SKM-1 treated with dmso at 0.1 percent for 144 hours (cell line): ENCODE results near the gene NUBP2.

ENCODE experiments used
- DNase-seq: peaks from one replicate; lab custom pipeline; 2025; ENCODE audit not compliant: unreplicated experiment; lab: John Stamatoyannopoulos, UW

The NUBP2 gene

GRCh38 chr16:1781758-1782407, 877 bp upstream of the NUBP2 start:
- no peak for DNase-seq

- no peak for DNase-seq
Measured at GRCh38 chr16:1784977-1785845, 2.5 kb downstream of the NUBP2 start.

DNA sequence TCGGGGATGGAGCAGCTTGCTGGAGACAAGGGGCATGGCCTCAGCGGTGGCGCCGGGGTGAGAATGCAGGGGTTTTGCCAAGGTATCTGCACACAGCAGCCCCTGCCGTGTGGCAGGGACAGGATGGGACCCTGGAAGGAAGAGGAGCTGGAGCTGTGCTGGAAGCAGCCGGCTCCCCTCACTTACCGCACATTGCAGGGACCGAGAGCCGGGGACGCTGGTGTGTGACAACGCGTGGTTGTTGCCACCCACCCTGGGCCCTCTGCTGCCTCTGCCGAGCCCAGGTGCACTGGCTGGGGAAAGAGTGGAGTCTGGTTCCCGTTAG, 3.0 kb downstream of the NUBP2 start:
- no peak for DNase-seq

DNA sequence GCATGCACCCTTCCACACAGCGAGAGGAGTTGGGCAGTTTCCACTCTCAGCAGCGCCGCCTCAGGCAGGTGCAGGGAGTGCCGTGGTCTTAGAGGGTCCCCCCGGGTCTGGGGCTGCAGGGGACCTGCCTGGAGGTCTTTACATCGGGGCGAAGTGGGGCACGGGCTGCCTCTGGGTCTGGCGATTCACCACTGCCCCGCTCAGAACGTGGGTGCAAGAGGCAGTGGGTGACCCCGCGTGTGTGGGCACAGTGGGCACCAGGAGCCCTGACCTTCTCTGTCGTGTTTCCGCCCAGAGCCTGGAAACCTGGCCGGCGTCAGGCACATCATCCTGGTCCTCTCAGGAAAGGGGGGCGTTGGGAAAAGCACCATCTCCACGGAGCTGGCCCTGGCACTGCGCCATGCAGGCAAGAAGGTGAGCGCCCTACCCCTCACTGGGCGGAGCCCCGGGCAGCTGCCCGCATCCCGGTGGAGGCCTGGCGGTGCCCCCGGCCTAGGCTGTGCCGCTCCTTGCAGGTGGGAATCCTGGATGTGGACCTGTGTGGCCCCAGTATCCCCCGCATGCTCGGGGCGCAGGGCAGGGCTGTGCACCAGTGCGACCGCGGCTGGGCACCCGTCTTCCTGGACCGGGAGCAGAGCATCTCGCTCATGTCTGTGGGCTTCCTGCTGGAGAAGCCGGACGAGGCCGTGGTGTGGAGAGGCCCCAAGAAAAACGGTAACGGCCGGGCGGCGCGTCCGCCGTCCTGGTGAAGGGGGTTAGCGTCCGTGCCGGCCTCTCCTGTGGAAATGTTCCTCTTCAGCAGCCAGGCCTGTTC, 3.7 kb downstream of the NUBP2 start:
- no peak for DNase-seq

DNA sequence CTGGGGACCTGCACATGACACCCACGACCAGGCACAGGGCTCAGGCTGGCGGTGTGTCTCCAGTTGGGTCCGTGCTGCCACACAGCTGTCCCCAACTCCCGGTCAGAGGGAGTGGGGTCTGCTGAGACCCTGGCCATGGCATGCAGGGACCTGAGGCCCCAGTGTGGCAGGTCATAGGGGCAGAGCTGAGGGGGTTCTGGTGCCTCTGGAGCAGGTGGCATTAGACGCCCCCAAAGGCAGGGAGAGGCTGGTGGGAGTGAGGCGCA, 4.2 kb downstream of the NUBP2 start:
- no peak for DNase-seq

DNA sequence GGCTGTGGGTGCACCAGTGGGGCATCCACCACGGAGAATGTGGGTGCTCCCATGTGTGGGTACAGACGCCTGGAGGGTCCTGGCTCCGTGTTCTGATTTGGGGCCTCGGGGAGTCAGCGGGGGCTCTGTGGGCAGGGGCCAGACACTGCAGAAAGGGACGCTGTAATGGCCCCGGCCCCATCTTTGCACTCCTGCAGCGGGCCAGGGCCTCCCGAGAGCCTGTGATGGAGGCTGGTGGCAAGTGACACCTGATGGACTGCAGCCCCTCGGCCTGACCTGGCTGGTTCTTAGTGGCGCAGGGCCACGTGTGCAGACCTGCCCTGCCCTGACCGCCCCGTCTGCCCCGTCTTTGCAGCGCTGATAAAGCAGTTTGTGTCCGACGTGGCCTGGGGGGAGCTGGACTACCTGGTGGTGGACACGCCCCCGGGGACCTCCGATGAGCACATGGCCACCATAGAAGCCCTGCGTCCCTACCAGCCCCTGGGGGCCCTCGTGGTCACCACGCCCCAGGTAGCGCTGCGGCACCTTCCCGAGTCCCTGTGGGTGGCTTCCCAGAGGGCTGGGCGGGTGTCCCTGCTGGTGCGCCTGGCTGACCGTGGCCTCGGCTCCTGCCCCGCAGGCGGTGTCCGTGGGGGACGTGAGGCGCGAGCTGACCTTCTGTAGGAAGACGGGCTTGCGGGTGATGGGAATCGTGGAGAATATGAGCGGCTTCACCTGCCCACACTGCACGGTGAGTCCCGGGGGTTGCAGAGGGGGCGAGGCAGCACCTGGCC, 4.7 kb downstream of the NUBP2 start:
- no peak for DNase-seq

DNA sequence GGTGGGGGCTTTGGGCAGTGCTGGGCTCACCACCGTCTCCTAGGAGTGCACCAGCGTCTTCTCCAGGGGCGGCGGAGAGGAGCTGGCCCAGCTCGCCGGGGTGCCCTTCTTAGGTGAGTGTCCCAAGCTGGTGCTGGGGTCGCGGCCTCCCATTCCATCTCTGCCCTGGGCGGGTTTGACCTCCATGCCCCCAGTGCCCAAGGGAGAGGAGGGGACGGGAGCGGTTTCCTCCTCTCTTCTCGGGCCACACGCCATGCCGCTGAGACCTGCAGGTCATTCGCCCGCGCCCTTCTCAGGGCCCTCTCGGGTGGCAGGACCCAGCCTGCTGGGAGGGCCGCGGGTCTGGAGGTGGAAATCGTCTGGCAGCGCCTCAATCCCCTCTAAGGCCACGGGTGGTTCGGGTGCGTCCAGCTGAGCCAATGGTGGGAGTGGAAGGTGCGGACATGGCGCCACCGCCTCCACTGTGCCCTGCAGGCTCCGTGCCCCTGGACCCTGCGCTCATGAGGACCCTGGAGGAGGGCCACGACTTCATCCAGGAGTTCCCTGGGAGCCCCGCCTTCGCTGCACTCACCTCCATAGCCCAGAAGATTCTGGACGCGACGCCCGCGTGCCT, 5.4 kb downstream of the NUBP2 start:
- DNase-seq, result no peak

- DNase-seq, result no peak
Measured at GRCh38 chr16:1788708-1789100, 5.9 kb downstream of the NUBP2 start.

- no peak for DNase-seq
Measured at GRCh38 chr16:1789643-1790045, 6.9 kb downstream of the NUBP2 start.

GRCh38 chr16:1790261-1790610, 7.5 kb downstream of the NUBP2 start:
- no peak for DNase-seq

GRCh38 chr16:1790611-1791255, 8.0 kb downstream of the NUBP2 start:
- no peak for DNase-seq

GRCh38 chr16:1791256-1791942, 8.6 kb downstream of the NUBP2 start:
- no peak for DNase-seq

- DNase-seq, result no peak
Measured at GRCh38 chr16:1791943-1792812, 9.4 kb downstream of the NUBP2 start.

DNA sequence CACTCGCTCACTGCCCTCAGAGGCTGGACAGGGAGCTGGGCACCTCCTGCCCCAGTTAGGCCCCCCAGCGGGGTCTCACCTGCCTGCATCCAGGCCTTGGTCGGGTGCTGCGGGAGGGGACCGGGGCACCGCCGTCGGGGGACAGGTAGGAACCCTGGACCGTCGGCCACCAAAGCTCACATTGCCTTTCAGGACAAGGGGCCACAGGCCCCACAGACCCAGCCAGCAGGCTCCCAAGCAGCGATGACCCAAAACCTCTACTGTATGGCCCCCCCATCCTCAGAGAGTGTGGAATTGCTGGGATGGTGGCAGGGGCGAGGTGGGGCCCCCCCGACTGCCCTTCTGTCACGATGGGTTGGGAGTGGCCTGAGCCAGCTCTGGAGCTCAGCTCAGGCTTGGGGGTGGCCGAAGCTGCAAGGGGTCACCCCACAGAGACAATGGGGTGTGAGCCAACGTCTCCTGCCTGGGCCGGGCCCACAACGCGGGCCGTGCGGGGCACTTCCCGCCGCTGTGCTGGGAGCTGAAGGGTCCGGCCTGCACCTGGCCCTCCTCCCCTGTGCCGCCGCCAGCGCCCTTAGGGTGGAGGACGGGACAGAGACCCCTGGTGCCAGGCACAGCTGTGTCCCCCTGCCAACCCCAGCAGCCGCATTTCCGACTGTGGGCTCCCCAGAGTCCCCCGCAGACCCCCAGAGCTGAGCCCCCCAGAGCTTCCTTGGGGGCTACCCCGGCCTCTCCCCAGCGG, 10.2 kb downstream of the NUBP2 start:
- DNase-seq, result no peak

- DNase-seq, result no peak
Measured at GRCh38 chr16:1793578-1794220, 10.9 kb downstream of the NUBP2 start, which contains the start of gene IGFALS. IGFALS (minus strand) TSS chr16:1793705; CDS start chr16:1793652, 53 bp downstream.

DNA sequence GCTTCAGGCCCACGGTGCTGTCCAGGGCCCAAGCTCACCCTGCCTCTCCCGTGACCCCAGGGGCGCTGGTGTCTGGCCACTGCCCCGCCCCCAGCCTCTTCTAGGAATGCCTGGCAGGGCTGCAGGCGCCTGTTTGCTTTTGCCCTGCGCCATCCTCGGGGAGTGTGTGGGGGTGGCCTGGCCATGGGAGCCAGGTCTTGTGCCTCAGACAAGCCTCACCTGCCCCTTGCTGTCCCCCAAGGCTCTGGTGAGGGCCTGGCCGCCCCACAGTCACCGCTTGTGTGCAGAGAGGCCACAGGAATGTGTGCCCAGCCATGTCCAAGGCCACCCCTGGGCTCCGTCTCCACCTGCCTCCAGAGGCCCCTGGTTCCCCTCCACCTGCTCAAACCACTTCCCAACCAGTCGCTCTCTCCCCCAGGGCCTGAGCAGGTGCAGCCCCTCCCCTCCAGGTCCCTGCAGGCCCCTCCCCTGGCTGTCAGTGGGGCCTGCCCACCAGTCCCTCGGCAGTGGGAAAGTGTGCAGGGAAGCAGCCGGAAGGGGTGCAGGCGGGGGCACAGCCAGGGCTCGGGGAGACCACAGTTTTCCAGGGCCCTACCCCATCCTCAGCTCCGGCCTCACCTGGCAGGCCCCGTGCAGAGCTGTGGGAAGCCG, 11.6 kb downstream of the NUBP2 start:
- no peak for DNase-seq
